B cell (primary cell): ENCODE measurements around the gene SYT6. TPM values are rescaled to one million over a fixed set of nuclear protein-coding genes. Genes with fewer than 3 reads are reported as not detected.

Experiments
- ATAC-seq: fragments of 200-7000 bp; cut with Tn5 transposase; one replicate; pipeline ENCODE4 v1.10.0; 2021; ENCODE audit warnings: low read depth, mild to moderate bottlenecking, moderate number of reproducible peaks, moderate library complexity
- CTCF ChIA-PET: fragments of 350-600 bp; sonication (Branson Sonifier 250); formaldehyde crosslinking; loops from one replicate; lab custom pipeline; 2021; ENCODE audit warnings: antibody characterized with exemption, inconsistent platforms; lab: Charles Lee
- POLR2A ChIA-PET: fragments of 350-600 bp; sonication (Branson Sonifier 250); formaldehyde crosslinking; loops from one replicate; lab custom pipeline; 2021; ENCODE audit warnings: antibody characterized with exemption; lab: Charles Lee
- DNase-seq: peaks from one replicate; pipeline ENCODE4 v3.0.0; 2013
- H2AFZ ChIP-seq: 2 replicates; pipeline ENCODE4 v1.6.1; 2012; ENCODE audit warnings: mild to moderate bottlenecking, low read depth, low read length; ENCODE audit not compliant: insufficient read depth, poor library complexity, severe bottlenecking
- H3K27ac ChIP-seq, 2 donors: 1 replicate in 1 of 2; 2 replicates in 1 of 2; pipeline ENCODE4 v1.5.1; 2012 to 2013; ENCODE audit warnings: low read length in 2 of 2, mild to moderate bottlenecking in 2 of 2, moderate library complexity in 1 of 2
- H3K27me3 ChIP-seq, 4 experiments: fragments of 200-600 bp in 1 of 4; sonication (generic) in 1 of 4; replicated peaks in 1 of 4; 1 replicate in 2 of 4; 2 replicates in 2 of 4; pipeline versions ENCODE4 v1.6.1 to v1.7.0; 2013 to 2016; ENCODE audit warnings: low read length in 3 of 4, mild to moderate bottlenecking in 2 of 4, mixed read lengths in 1 of 4, moderate library complexity in 1 of 4; ENCODE audit not compliant: insufficient read depth in 4 of 4, control insufficient read depth in 3 of 4; ENCODE audit errors: control extremely low read depth in 1 of 4
- H3K36me3 ChIP-seq, 2 experiments: replicated peaks in 1 of 2; 1 replicate in 1 of 2; 2 replicates in 1 of 2; pipeline versions ENCODE4 v1.6.1 to v1.7.1; 2013; ENCODE audit warnings: low read length in 1 of 2; ENCODE audit not compliant: insufficient read depth in 2 of 2, control insufficient read depth in 1 of 2; ENCODE audit errors: control extremely low read depth in 1 of 2, extremely low read depth in 1 of 2
- H3K4me1 ChIP-seq, 2 donors: fragments of 200-600 bp in 1 of 2; sonication (generic) in 1 of 2; 1 replicate in 1 of 2; 2 replicates in 1 of 2; pipeline versions ENCODE4 v1.5.1 to v1.6.1; 2013 to 2017; ENCODE audit warnings: low read length in 2 of 2; ENCODE audit not compliant: control insufficient read depth in 2 of 2, insufficient read depth in 2 of 2
- H3K4me2 ChIP-seq: replicated peaks from 2 replicates; pipeline ENCODE3; 2012; ENCODE audit warnings: mild to moderate bottlenecking, low read depth, low read length; ENCODE audit not compliant: poor library complexity, severe bottlenecking
- H3K4me3 ChIP-seq, 5 experiments: fragments of 200-600 bp in 1 of 5; sonication (generic) in 1 of 5; 1 replicate in 3 of 5; 2 replicates in 2 of 5; pipeline versions ENCODE4 v1.5.1 to v1.7.0; 2011 to 2016; ENCODE audit warnings: low read length in 4 of 5, mild to moderate bottlenecking in 4 of 5, low read depth in 2 of 5, control low read depth in 1 of 5, moderate library complexity in 1 of 5; ENCODE audit not compliant: insufficient read depth in 1 of 5; ENCODE audit errors: control extremely low read depth in 1 of 5, extremely low read depth in 1 of 5
- H3K79me2 ChIP-seq: fragments of 200-600 bp; sonication (generic); one replicate; pipeline ENCODE4 v1.6.0; 2016; ENCODE audit warnings: low read length; ENCODE audit not compliant: control insufficient read depth, insufficient read depth
- H3K9ac ChIP-seq: fragments of 200-600 bp; sonication (generic); 2 replicates; pipeline ENCODE4 v1.6.1; 2017; ENCODE audit warnings: mild to moderate bottlenecking, low read length, moderate library complexity
- H3K9me3 ChIP-seq, 3 donors: one replicate each; pipeline versions ENCODE4 v1.6.1 to v1.7.1; 2013; ENCODE audit warnings: low read length in 2 of 3; ENCODE audit not compliant: control insufficient read depth in 2 of 3, insufficient read depth in 1 of 3; ENCODE audit errors: control extremely low read depth in 1 of 3
- H4K20me1 ChIP-seq: 2 replicates; pipeline ENCODE4 v1.6.0; 2012; ENCODE audit warnings: mild to moderate bottlenecking, low read length; ENCODE audit not compliant: insufficient read depth, control insufficient read depth, poor library complexity, severe bottlenecking
- H3K27ac Mint-ChIP-seq: one replicate; pipeline ENCODE4 v1.8.0; 2021; ENCODE audit warnings: mixed read lengths
- H3K27me3 Mint-ChIP-seq: one replicate; pipeline ENCODE4 v1.8.0; 2021; ENCODE audit warnings: mixed read lengths
- H3K4me1 Mint-ChIP-seq: one replicate; pipeline ENCODE4 v1.8.0; 2021; ENCODE audit warnings: mixed read lengths
- H3K4me3 Mint-ChIP-seq: one replicate; pipeline ENCODE4 v1.8.0; 2021; ENCODE audit warnings: mixed read lengths
- H3K9me3 Mint-ChIP-seq: one replicate; pipeline ENCODE4 v1.8.0; 2022; ENCODE audit warnings: mixed read lengths; ENCODE audit not compliant: insufficient read depth
- EZH2 ChIP-seq: IDR thresholded peaks from 2 replicates; pipeline ENCODE4 v1.6.1; 2012; ENCODE audit warnings: borderline replicate concordance, low read depth, mild to moderate bottlenecking, moderate library complexity, low read length; ENCODE audit not compliant: insufficient read depth, poor library complexity, severe bottlenecking
- WGBS: methylation state at CpG from one replicate; pipeline ENCODE4 v1.1.5; 2013; ENCODE audit warnings: missing lambda C conversion rate; ENCODE audit not compliant: insufficient coverage; 5-methylcytosine and 5-hydroxymethylcytosine counted together
- intact Hi-C: fragments of 100-400 bp; cut with micrococcal nuclease; formaldehyde crosslinking; loops from one replicate; pipeline ENCODE4 v1.10.0; 2022
- polyA plus RNA-seq: library from polyadenylated mRNA; depleted of rRNA; stranded (reverse); fragments of >200 nt; gene quantifications from 2 replicates; pipeline ENCODE4 v1.2.3, GENCODE V29; 2012
- total RNA-seq, 2 donors: library from RNA; stranded (reverse); fragments of 120-200 nt in 1 of 2; gene quantifications; 1 replicate in 1 of 2; 2 replicates in 1 of 2; pipeline versions ENCODE4 v1.2.3 to v1.2.4, GENCODE V29; 2013 to 2022
- TF ChIP-seq, protein P1 (sequence below): fragments of 200-600 bp; IDR thresholded peaks from one replicate; pipeline ENCODE4 v1.8.0; 2022; ENCODE audit warnings: antibody characterized with exemption, mild to moderate bottlenecking

Gene SYT6
- total and polyA plus RNA-seq, 2 donors (not counting 1 experiment from before 2014, with no cell fraction given) = not detected

DNA sequence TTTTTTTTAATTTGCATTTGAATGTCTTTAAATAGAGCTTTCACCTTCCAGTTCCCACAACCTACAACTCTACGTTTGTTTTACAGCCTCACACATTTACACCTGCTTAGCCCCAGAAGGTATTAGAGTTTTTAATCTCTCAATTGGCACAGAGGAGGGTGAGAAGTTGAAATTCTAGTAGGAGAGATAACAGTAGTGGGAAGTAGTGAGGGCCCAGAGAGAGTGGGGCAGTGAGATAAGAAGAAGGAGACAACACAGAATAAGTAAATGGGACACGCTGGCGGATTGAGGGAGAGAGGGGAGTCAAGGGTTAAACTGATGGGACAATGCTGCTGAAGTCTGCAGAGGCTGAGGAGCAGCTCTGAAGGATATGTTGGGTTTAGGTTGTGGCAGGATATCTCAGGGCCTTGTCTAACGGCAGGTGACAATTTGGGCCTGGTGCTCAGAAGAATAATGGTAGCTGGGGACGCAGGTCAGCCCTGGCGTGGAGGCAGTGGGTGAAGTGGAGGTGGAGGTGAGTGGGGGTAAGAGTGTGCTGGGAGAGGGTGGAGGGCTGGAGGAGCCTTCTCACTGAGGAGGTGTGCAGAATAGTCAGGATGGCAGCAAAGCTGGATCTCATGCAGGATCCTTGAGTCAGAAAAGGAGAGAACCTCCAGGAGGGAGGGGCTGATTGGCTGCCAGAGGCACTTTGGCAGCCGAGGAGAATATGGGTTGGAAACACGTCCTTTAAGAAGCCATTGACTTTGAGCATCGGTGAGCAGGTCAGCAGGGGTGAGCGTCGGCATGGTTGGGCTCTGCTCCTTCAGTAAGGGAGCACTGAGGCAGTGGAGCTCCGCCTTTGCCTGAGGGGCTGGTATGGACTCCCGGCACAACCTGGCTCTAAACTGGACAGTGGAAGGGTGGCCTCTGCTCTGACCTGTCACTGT lies 72.9 kb downstream of the SYT6 start:
- CTCF ChIA-PET = interaction anchor here (0.7 kb wide), 1 partner anchor 14 kb away, joined by 3 read pairs; no protein-coding TSS in a partner anchor
- no peaks in the 10 kb centered on the region for H3K4me1 ChIP-seq
- no peak overlapping the region for H3K4me2 ChIP-seq
- Mint-ChIP-seq H3K27me3 (peaks cover 26% of the 10 kb centered on the region), H3K27ac (no peak overlapping the region), H3K4me1 (no peaks in the 10 kb centered on the region), H3K4me3 (no peak overlapping the region), H3K9me3 (no peaks in the 10 kb centered on the region)
- no peak for DNase-seq
- no peaks in the 10 kb centered on the region for H3K36me3 ChIP-seq
- H4K20me1 ChIP-seq = no peaks in the 10 kb centered on the region
- H2AFZ ChIP-seq = no peak overlapping the region
- no peaks in the 10 kb centered on the region for H3K79me2 ChIP-seq
- ATAC-seq = no peak
- 94% methylated on average over 12 of the region's 13 CpGs for WGBS
- H3K9ac ChIP-seq = no peak overlapping the region
- intact Hi-C loops = no loop called here
- POLR2A ChIA-PET = no interaction called here
- H3K27ac ChIP-seq = no peak overlapping the region
- no peaks in the 10 kb centered on the region for H3K9me3 ChIP-seq
- H3K4me3 ChIP-seq = no peak overlapping the region
- TF ChIP-seq EZH2 = no peak
- TF ChIP-seq, protein P1, sequence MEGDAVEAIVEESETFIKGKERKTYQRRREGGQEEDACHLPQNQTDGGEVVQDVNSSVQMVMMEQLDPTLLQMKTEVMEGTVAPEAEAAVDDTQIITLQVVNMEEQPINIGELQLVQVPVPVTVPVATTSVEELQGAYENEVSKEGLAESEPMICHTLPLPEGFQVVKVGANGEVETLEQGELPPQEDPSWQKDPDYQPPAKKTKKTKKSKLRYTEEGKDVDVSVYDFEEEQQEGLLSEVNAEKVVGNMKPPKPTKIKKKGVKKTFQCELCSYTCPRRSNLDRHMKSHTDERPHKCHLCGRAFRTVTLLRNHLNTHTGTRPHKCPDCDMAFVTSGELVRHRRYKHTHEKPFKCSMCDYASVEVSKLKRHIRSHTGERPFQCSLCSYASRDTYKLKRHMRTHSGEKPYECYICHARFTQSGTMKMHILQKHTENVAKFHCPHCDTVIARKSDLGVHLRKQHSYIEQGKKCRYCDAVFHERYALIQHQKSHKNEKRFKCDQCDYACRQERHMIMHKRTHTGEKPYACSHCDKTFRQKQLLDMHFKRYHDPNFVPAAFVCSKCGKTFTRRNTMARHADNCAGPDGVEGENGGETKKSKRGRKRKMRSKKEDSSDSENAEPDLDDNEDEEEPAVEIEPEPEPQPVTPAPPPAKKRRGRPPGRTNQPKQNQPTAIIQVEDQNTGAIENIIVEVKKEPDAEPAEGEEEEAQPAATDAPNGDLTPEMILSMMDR = no peak
- H3K27me3 ChIP-seq = peaks cover 0 to 2% (median 0%) of the 10 kb centered on the region in 4 experiments

GRCh38 chr1:114079596-114080190 lies 74.0 kb downstream of the SYT6 start:
- Histone ChIP-seq H2AFZ (no peak overlapping the region), H3K27ac (no peak overlapping the region), H3K4me3 (no peak overlapping the region), H3K9me3 (no peaks in the 10 kb centered on the region), H3K79me2 (no peaks in the 10 kb centered on the region), H4K20me1 (no peaks in the 10 kb centered on the region), H3K36me3 (no peaks in the 10 kb centered on the region), H3K9ac (no peak overlapping the region), H3K27me3 (peaks cover 0 to 2% (median 0%) of the 10 kb centered on the region in 4 experiments), H3K4me2 (no peak overlapping the region), H3K4me1 (no peaks in the 10 kb centered on the region)
- ATAC-seq = no peak
- no peaks in the 10 kb centered on the region for H3K9me3 Mint-ChIP-seq
- intact Hi-C loops = no loop called here
- H3K4me3 Mint-ChIP-seq = no peak overlapping the region
- 96% methylated on average over 5 of the region's 5 CpGs for WGBS
- DNase-seq = no peak
- H3K27ac Mint-ChIP-seq = no peak overlapping the region
- ChIA-PET POLR2A (no interaction called here), CTCF (no interaction called here)
- TF ChIP-seq EZH2 = no peak
- TF ChIP-seq, protein P1 = no peak
- peaks cover 22% of the 10 kb centered on the region for H3K27me3 Mint-ChIP-seq
- no peaks in the 10 kb centered on the region for H3K4me1 Mint-ChIP-seq
